GM23338 (cell line): ENCODE results near the gene ATP9B.

Experiments
- CREB1 ChIP-seq: fragments of 250-450 bp; sonication (Bioruptor Pico); IDR thresholded peaks from 2 replicates; pipeline ENCODE4 v1.5.0; 2020; ENCODE audit warnings: low read depth, mild to moderate bottlenecking, moderate library complexity
- EZH2 ChIP-seq: fragments of 200-600 bp; sonication (generic); IDR thresholded peaks from one replicate; pipeline ENCODE4 v1.8.0; 2017; ENCODE audit warnings: antibody characterized with exemption, mild to moderate bottlenecking, low read depth; ENCODE audit not compliant: unreplicated experiment
- EZH2phosphoT487 ChIP-seq: fragments of 200-600 bp; sonication (generic); IDR thresholded peaks from one replicate; pipeline ENCODE4 v1.8.1; 2018; ENCODE audit warnings: antibody characterized with exemption; ENCODE audit not compliant: unreplicated experiment
- JUNB ChIP-seq: IDR thresholded peaks from one replicate; pipeline ENCODE4 v1.6.1; 2016; ENCODE audit warnings: antibody characterized with exemption; ENCODE audit not compliant: unreplicated experiment
- POLR2AphosphoS5 ChIP-seq: IDR thresholded peaks from 2 replicates; pipeline ENCODE4 v1.6.1; 2016; ENCODE audit warnings: antibody characterized with exemption, low read depth
- ZNF331 ChIP-seq: fragments of 250-450 bp; sonication (Bioruptor Pico); IDR thresholded peaks from 2 replicates; pipeline ENCODE4 v1.5.0; 2020; ENCODE audit warnings: low read depth, mild to moderate bottlenecking, moderate library complexity
- TF ChIP-seq, protein P1 (sequence below), 2 experiments: fragments of 200-600 bp in 1 of 2; sonication (generic) in 1 of 2; conservative IDR thresholded peaks; 2 replicates each; pipeline versions ENCODE4 v1.5.1 to v1.6.1; 2016 to 2017; ENCODE audit warnings: antibody characterized with exemption in 2 of 2, low read depth in 2 of 2, mild to moderate bottlenecking in 2 of 2, moderate library complexity in 1 of 2
- TF ChIP-seq, protein P2 (sequence below): IDR thresholded peaks from 2 replicates; pipeline ENCODE4 v1.6.1; 2016; ENCODE audit warnings: antibody characterized with exemption
- TF ChIP-seq, protein P3 (sequence below): IDR thresholded peaks from one replicate; pipeline ENCODE4 v1.6.1; 2018; ENCODE audit warnings: antibody characterized with exemption; ENCODE audit not compliant: unreplicated experiment

DNA sequence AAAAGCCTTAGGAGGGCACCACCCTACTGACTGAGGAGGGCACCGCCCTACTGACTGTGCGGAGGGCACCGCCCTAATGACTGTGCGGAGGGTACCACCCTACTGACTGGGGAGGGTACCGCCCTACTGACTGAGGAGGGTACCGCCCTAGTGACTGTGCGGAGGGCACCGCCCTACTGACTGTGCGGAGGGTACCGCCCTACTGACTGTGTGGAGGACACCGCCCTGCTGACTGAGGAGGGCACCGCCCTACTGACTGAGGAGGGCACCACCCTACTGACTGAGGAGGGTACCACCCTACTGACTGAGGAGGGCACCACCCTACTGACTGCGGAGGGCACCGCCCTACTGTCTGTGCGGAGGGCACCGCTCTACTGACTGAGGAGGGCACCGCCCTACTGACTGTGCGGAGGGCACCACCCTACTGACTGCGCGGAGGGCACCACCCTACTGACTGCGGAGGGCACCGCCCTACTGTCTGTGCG lies 176.4 kb downstream of the ATP9B start:
- TF ChIP-seq, protein P1, sequence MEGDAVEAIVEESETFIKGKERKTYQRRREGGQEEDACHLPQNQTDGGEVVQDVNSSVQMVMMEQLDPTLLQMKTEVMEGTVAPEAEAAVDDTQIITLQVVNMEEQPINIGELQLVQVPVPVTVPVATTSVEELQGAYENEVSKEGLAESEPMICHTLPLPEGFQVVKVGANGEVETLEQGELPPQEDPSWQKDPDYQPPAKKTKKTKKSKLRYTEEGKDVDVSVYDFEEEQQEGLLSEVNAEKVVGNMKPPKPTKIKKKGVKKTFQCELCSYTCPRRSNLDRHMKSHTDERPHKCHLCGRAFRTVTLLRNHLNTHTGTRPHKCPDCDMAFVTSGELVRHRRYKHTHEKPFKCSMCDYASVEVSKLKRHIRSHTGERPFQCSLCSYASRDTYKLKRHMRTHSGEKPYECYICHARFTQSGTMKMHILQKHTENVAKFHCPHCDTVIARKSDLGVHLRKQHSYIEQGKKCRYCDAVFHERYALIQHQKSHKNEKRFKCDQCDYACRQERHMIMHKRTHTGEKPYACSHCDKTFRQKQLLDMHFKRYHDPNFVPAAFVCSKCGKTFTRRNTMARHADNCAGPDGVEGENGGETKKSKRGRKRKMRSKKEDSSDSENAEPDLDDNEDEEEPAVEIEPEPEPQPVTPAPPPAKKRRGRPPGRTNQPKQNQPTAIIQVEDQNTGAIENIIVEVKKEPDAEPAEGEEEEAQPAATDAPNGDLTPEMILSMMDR (conservative IDR thresholded peaks at IDR 0.05; ENCODE audit: low read depth in 2 of 2), result no peak
- TF ChIP-seq EZH2phosphoT487 (no peak), EZH2 (no peak), POLR2AphosphoS5 (no peak), CREB1 (no peak), JUNB (no peak), ZNF331 (no peak)
- TF ChIP-seq, protein P2, sequence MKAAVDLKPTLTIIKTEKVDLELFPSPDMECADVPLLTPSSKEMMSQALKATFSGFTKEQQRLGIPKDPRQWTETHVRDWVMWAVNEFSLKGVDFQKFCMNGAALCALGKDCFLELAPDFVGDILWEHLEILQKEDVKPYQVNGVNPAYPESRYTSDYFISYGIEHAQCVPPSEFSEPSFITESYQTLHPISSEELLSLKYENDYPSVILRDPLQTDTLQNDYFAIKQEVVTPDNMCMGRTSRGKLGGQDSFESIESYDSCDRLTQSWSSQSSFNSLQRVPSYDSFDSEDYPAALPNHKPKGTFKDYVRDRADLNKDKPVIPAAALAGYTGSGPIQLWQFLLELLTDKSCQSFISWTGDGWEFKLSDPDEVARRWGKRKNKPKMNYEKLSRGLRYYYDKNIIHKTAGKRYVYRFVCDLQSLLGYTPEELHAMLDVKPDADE, result no peak
- TF ChIP-seq, protein P3, sequence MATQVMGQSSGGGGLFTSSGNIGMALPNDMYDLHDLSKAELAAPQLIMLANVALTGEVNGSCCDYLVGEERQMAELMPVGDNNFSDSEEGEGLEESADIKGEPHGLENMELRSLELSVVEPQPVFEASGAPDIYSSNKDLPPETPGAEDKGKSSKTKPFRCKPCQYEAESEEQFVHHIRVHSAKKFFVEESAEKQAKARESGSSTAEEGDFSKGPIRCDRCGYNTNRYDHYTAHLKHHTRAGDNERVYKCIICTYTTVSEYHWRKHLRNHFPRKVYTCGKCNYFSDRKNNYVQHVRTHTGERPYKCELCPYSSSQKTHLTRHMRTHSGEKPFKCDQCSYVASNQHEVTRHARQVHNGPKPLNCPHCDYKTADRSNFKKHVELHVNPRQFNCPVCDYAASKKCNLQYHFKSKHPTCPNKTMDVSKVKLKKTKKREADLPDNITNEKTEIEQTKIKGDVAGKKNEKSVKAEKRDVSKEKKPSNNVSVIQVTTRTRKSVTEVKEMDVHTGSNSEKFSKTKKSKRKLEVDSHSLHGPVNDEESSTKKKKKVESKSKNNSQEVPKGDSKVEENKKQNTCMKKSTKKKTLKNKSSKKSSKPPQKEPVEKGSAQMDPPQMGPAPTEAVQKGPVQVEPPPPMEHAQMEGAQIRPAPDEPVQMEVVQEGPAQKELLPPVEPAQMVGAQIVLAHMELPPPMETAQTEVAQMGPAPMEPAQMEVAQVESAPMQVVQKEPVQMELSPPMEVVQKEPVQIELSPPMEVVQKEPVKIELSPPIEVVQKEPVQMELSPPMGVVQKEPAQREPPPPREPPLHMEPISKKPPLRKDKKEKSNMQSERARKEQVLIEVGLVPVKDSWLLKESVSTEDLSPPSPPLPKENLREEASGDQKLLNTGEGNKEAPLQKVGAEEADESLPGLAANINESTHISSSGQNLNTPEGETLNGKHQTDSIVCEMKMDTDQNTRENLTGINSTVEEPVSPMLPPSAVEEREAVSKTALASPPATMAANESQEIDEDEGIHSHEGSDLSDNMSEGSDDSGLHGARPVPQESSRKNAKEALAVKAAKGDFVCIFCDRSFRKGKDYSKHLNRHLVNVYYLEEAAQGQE, result no peak
